ENCODE data around the gene CDT1.

The CDT1 gene

GRCh38 chr16:88840600-88841215 lies 37.1 kb downstream of the CDT1 start:
- DNase-seq: no peak

- no peak for DNase-seq
These were observed 38.1 kb downstream of the CDT1 start for GRCh38 chr16:88841521-88842307.

GRCh38 chr16:88842308-88842756 lies 38.7 kb downstream of the CDT1 start:
- DNase-seq: no peak

- no peak for DNase-seq
These were observed 39.2 kb downstream of the CDT1 start for GRCh38 chr16:88842806-88843205.

GRCh38 chr16:88843256-88843655 lies 39.7 kb downstream of the CDT1 start:
- DNase-seq: no peak

- DNase-seq: no peak
These were observed 40.9 kb downstream of the CDT1 start for GRCh38 chr16:88844419-88845036.

- DNase-seq: no peak
These were observed 42.5 kb downstream of the CDT1 start for GRCh38 chr16:88846088-88846487.

- DNase-seq: no peak
These were observed 44.1 kb downstream of the CDT1 start for GRCh38 chr16:88847654-88848053.

- no peak for DNase-seq
These were observed 45.0 kb downstream of the CDT1 start for GRCh38 chr16:88848557-88848956.

GRCh38 chr16:88850531-88851199 lies 47.1 kb downstream of the CDT1 start:
- no peak for DNase-seq

- DNase-seq: no peak
These were observed 48.0 kb downstream of the CDT1 start for GRCh38 chr16:88851616-88852015.

GRCh38 chr16:88853325-88853941 lies 49.8 kb downstream of the CDT1 start:
- DNase-seq: no peak

GRCh38 chr16:88854306-88855111 lies 50.9 kb downstream of the CDT1 start:
- DNase-seq: peak; percentile 35

GRCh38 chr16:88855176-88855575 lies 51.6 kb downstream of the CDT1 start:
- no peak for DNase-seq

- DNase-seq: no peak
These were observed 52.1 kb downstream of the CDT1 start for GRCh38 chr16:88855736-88856121.

GRCh38 chr16:88856122-88856827 lies 52.7 kb downstream of the CDT1 start:
- DNase-seq: no peak

GRCh38 chr16:88856828-88857727 lies 53.5 kb downstream of the CDT1 start, which contains the start of the genes GALNS and TRAPPC2L:
TSS of gene GALNS (minus strand) at chr16:88856947. CDS start at chr16:88856877, 70 bp downstream.
TSS of gene TRAPPC2L (plus strand) at chr16:88857127. CDS start at chr16:88857151, 24 bp downstream.
- DNase-seq: peak; percentile 98

GRCh38 chr16:88857728-88858339 lies 54.2 kb downstream of the CDT1 start:
- DNase-seq: peak; percentile 93

Measured in hematopoietic multipotent progenitor cell treated with erythropoietin and hydrocortisone succinate and interleukin-3 and kit ligand, for 4 days (in vitro differentiated cells).